Endodermal cell (in vitro differentiated cells): ENCODE measurements around the gene PADI2. TPM values are rescaled to one million over a fixed set of nuclear protein-coding genes. Genes with fewer than 3 reads are reported as not detected.

Experiments
- DNase-seq: peaks from one replicate; pipeline ENCODE4 v3.0.0-alpha.2; 2017
- H3K27ac ChIP-seq: 2 replicates; pipeline ENCODE4 v1.5.1; 2013; ENCODE audit warnings: mild to moderate bottlenecking, low read depth, low read length, moderate library complexity
- H3K27me3 ChIP-seq: 2 replicates; pipeline ENCODE4 v1.6.1; 2013; ENCODE audit warnings: mild to moderate bottlenecking, low read length, moderate library complexity; ENCODE audit not compliant: insufficient read depth, control insufficient read depth, poor library complexity, severe bottlenecking
- H3K36me3 ChIP-seq: 2 replicates; pipeline ENCODE4 v1.7.0; 2013; ENCODE audit warnings: mild to moderate bottlenecking, low read length, moderate library complexity; ENCODE audit not compliant: control insufficient read depth, insufficient read depth
- H3K4me1 ChIP-seq: one replicate; pipeline ENCODE4 v1.7.0; 2013; ENCODE audit warnings: low read length; ENCODE audit not compliant: control insufficient read depth, insufficient read depth
- H3K4me3 ChIP-seq: 2 replicates; pipeline ENCODE4 v1.5.1; 2013; ENCODE audit warnings: mild to moderate bottlenecking, low read length, moderate library complexity
- H3K9ac ChIP-seq: 2 replicates; pipeline ENCODE4 v1.6.1; 2013; ENCODE audit warnings: mild to moderate bottlenecking, low read length, moderate library complexity; ENCODE audit not compliant: poor library complexity, severe bottlenecking; ENCODE audit errors: extremely low read depth
- H3K9me3 ChIP-seq: 2 replicates; pipeline ENCODE4 v1.6.1; 2013; ENCODE audit warnings: mild to moderate bottlenecking, low read length, moderate library complexity; ENCODE audit not compliant: control insufficient read depth
- H3K27ac Mint-ChIP-seq: 2 replicates; pipeline ENCODE4 v1.8.0; 2020; ENCODE audit warnings: mixed read lengths
- H3K27me3 Mint-ChIP-seq: 2 replicates; pipeline ENCODE4 v1.8.0; 2021; ENCODE audit warnings: mild to moderate bottlenecking, mixed read lengths; ENCODE audit not compliant: insufficient read depth
- H3K36me3 Mint-ChIP-seq: 2 replicates; pipeline ENCODE4 v1.8.0; 2020; ENCODE audit warnings: low read depth, mixed read lengths
- H3K4me1 Mint-ChIP-seq: 2 replicates; pipeline ENCODE4 v1.8.0; 2020; ENCODE audit warnings: mixed read lengths
- H3K4me3 Mint-ChIP-seq: 2 replicates; pipeline ENCODE4 v1.8.0; 2020; ENCODE audit warnings: mild to moderate bottlenecking, moderate library complexity, mixed read lengths
- H3K9me3 Mint-ChIP-seq: 2 replicates; pipeline ENCODE4 v1.8.0; 2020; ENCODE audit warnings: mild to moderate bottlenecking, mixed read lengths
- WGBS, 2 experiments: methylation state at CpG; one replicate each; pipeline versions ENCODE4 v1.1.5 to v1.1.7; 2013; ENCODE audit warnings: missing lambda C conversion rate in 2 of 2, mixed read lengths in 1 of 2; ENCODE audit not compliant: insufficient coverage in 1 of 2, insufficient read length in 1 of 2; 5-methylcytosine and 5-hydroxymethylcytosine counted together
- total RNA-seq, 2 donors: library from RNA; stranded (reverse); fragmentation: NEBNext Ultra II Directional in 1 of 2; extraction: Animal tissue kit (Norgen Biotek cat#: 25700) in 1 of 2; gene quantifications; 2 replicates in 1 of 2; 3 replicates in 1 of 2; pipeline ENCODE4 v1.2.1, GENCODE V29; 2021
- TF ChIP-seq, protein P1 (sequence below): fragments of 200-600 bp; sonication (generic); conservative IDR thresholded peaks from 2 replicates; pipeline ENCODE4 v1.5.0; 2021; ENCODE audit warnings: antibody characterized with exemption, mild to moderate bottlenecking

The PADI2 gene
- total RNA-seq, 2 donors from 2014 or later = 2.0 to 2.7 TPM

DNA sequence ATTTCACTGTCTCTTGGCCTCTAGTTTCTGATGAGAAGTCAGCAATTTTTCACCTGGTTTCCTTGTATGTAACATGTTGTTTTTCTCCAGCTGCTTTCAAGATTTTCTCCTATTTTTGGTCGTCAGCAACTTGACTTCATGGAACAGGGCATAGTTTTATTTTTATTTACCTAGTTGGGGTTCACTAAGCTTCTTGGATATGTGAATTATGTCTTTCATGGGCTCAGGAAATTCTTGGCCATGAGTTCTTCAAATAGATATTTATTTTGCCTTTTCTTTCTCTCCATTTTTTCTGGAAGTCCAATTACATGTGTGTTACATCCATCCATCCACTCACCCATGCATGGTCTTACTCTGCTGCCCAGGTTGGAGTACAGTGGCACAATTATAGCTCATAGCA lies 79.1 kb downstream of the PADI2 start:
- TF ChIP-seq, protein P1, sequence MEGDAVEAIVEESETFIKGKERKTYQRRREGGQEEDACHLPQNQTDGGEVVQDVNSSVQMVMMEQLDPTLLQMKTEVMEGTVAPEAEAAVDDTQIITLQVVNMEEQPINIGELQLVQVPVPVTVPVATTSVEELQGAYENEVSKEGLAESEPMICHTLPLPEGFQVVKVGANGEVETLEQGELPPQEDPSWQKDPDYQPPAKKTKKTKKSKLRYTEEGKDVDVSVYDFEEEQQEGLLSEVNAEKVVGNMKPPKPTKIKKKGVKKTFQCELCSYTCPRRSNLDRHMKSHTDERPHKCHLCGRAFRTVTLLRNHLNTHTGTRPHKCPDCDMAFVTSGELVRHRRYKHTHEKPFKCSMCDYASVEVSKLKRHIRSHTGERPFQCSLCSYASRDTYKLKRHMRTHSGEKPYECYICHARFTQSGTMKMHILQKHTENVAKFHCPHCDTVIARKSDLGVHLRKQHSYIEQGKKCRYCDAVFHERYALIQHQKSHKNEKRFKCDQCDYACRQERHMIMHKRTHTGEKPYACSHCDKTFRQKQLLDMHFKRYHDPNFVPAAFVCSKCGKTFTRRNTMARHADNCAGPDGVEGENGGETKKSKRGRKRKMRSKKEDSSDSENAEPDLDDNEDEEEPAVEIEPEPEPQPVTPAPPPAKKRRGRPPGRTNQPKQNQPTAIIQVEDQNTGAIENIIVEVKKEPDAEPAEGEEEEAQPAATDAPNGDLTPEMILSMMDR = no peak
- Mint-ChIP-seq H3K27ac (no peak overlapping the region), H3K4me1 (no peaks in the 10 kb centered on the region), H3K4me3 (no peak overlapping the region), H3K36me3 (peaks cover 48% of the 10 kb centered on the region), H3K9me3 (no peaks in the 10 kb centered on the region), H3K27me3 (no peaks in the 10 kb centered on the region)
- H3K36me3 ChIP-seq = peaks cover 61% of the 10 kb centered on the region
- no peaks in the 10 kb centered on the region for H3K4me1 ChIP-seq
- H3K9ac ChIP-seq = no peak overlapping the region
- no peaks in the 10 kb centered on the region for H3K27me3 ChIP-seq
- no peak overlapping the region for H3K27ac ChIP-seq
- WGBS, 2 experiments = 75 to 100% methylated on average over 1 of the region's 1 CpG
- H3K9me3 ChIP-seq = no peaks in the 10 kb centered on the region
- no peak overlapping the region for H3K4me3 ChIP-seq
- DNase-seq = no peak

DNA sequence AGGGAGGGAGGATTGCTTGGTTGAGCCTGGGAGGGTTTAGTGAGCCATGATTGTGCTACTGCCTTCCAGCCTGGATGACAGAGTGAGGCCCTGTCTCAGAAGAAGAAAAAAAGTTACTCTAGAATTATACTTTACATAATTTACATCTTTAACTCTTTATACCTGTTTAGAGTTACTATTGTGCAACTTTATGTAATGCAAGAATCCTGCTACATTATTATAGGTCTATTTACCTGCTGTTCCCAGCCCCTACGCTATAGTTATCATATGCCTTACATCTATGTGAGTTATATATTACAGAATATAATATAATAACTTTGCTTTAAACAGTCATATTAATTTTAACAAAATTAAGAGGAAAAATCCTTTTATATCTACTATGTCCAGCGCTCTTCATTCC lies 79.7 kb downstream of the PADI2 start:
- Mint-ChIP-seq H3K4me1 (no peaks in the 10 kb centered on the region), H3K27me3 (no peaks in the 10 kb centered on the region), H3K27ac (no peak overlapping the region), H3K4me3 (no peak overlapping the region), H3K36me3 (peaks cover 48% of the 10 kb centered on the region), H3K9me3 (no peaks in the 10 kb centered on the region)
- no peaks in the 10 kb centered on the region for H3K27me3 ChIP-seq
- H3K27ac ChIP-seq = no peak overlapping the region
- peaks cover 61% of the 10 kb centered on the region for H3K36me3 ChIP-seq
- no peaks in the 10 kb centered on the region for H3K4me1 ChIP-seq
- WGBS, 2 experiments = 67 to 87% methylated on average over 1 of the region's 2 CpGs
- no peak for DNase-seq
- TF ChIP-seq, protein P1 = no peak
- no peaks in the 10 kb centered on the region for H3K9me3 ChIP-seq
- H3K4me3 ChIP-seq = no peak overlapping the region
- no peak overlapping the region for H3K9ac ChIP-seq

DNA sequence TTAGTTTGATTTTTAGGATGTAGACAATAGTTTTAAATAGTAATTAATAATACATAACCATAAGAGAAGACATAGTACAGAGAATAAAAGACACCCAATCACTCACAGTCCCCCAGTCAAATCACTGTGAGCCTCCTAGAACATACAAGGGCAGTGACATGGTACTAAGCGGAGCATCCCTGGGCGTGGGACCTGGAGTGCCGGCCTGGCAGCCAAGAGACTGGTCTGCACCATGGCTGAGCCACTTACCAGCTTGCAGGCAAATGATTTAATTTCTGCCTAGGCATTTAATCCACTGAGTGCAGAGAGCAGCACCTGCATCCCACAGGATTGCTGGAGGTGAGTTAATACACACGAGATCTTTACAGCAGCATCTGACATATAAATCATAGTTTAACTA lies 85.8 kb downstream of the PADI2 start:
- H3K27ac ChIP-seq = no peak overlapping the region
- 96 to 98% methylated on average over 4 of the region's 4 CpGs for WGBS, 2 experiments
- no peaks in the 10 kb centered on the region for H3K4me1 ChIP-seq
- no peaks in the 10 kb centered on the region for H3K27me3 Mint-ChIP-seq
- no peak overlapping the region for H3K4me3 ChIP-seq
- H3K9ac ChIP-seq = no peak overlapping the region
- no peaks in the 10 kb centered on the region for H3K9me3 ChIP-seq
- peaks cover 43% of the 10 kb centered on the region for H3K36me3 Mint-ChIP-seq
- no peak overlapping the region for H3K27ac Mint-ChIP-seq
- no peak overlapping the region for H3K4me3 Mint-ChIP-seq
- H3K9me3 Mint-ChIP-seq = no peaks in the 10 kb centered on the region
- H3K36me3 ChIP-seq = peaks cover 41% of the 10 kb centered on the region
- H3K4me1 Mint-ChIP-seq = no peaks in the 10 kb centered on the region
- TF ChIP-seq, protein P1 = no peak
- no peaks in the 10 kb centered on the region for H3K27me3 ChIP-seq
- no peak for DNase-seq
